ENCODE data around the gene FOXC1. TPM values are rescaled to one million over a fixed set of nuclear protein-coding genes. Genes with fewer than 3 reads are reported as not detected.

The FOXC1 gene
- total and polyA plus RNA-seq, 2 donors, result 3.7 to 17.3 TPM

GRCh38 chr6:1587977-1588376 lies 21.7 kb upstream of the FOXC1 start:
- no peaks in the 10 kb centered on the region for H3K36me3 ChIP-seq (ENCODE audit: control insufficient read depth in 2 of 2, insufficient read depth in 2 of 2, low read length in 1 of 2)
- H3K27ac ChIP-seq (ENCODE audit: low read depth in 1 of 2, low read length in 1 of 2), result no peak overlapping the region
- H3K9me3 ChIP-seq (ENCODE audit: control insufficient read depth in 2 of 2, insufficient read depth in 1 of 2, low read length in 1 of 2), result no peaks in the 10 kb centered on the region
- WGBS, result 96% methylated on average over 12 of the region's 12 CpGs
- no peak for DNase-seq (ENCODE audit: low read depth in 6 of 9, low spot score in 9 of 9)
- no peak overlapping the region for H3K4me3 ChIP-seq (ENCODE audit: low read length in 2 of 2)
- H3K27me3 ChIP-seq (ENCODE audit: control insufficient read depth in 2 of 2, insufficient read depth in 1 of 2, low read length in 1 of 2), result peaks cover 0 to 18% of the 10 kb centered on the region in 2 donors
- H3K4me1 ChIP-seq (ENCODE audit: control insufficient read depth in 2 of 2, insufficient read depth in 2 of 2, low read length in 2 of 2), result no peaks in the 10 kb centered on the region

DNA sequence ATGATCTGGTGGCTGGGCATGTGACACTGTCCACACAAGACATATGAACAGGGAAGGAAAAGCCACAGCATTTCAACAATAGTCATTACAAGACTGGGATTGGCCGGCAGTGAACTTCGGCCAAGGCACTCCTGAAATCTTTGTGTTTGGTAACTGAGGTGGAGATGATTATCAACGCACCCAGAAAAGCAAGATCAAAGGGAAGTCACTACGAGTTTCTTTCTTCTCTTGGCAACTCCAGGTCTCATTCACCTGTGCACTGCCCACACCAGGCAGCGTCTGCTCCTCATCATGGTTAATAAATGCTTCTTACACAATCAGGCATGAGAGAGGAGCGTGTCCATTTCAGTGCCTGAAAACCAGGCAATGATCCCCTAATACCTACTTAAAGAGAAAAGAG lies 20.5 kb upstream of the FOXC1 start:
- H3K27me3 ChIP-seq (ENCODE audit: control insufficient read depth in 2 of 2, insufficient read depth in 1 of 2, low read length in 1 of 2), result peaks cover 0 to 30% of the 10 kb centered on the region in 2 donors
- 93% methylated on average over 6 of the region's 6 CpGs for WGBS
- no peaks in the 10 kb centered on the region for H3K9me3 ChIP-seq (ENCODE audit: control insufficient read depth in 2 of 2, insufficient read depth in 1 of 2, low read length in 1 of 2)
- H3K4me3 ChIP-seq (ENCODE audit: low read length in 2 of 2), result no peak overlapping the region
- no peak for DNase-seq (ENCODE audit: low read depth in 6 of 9, low spot score in 9 of 9)
- no peak overlapping the region for H3K27ac ChIP-seq (ENCODE audit: low read depth in 1 of 2, low read length in 1 of 2)
- H3K36me3 ChIP-seq (ENCODE audit: control insufficient read depth in 2 of 2, insufficient read depth in 2 of 2, low read length in 1 of 2), result no peaks in the 10 kb centered on the region
- no peaks in the 10 kb centered on the region for H3K4me1 ChIP-seq (ENCODE audit: control insufficient read depth in 2 of 2, insufficient read depth in 2 of 2, low read length in 2 of 2)

DNA sequence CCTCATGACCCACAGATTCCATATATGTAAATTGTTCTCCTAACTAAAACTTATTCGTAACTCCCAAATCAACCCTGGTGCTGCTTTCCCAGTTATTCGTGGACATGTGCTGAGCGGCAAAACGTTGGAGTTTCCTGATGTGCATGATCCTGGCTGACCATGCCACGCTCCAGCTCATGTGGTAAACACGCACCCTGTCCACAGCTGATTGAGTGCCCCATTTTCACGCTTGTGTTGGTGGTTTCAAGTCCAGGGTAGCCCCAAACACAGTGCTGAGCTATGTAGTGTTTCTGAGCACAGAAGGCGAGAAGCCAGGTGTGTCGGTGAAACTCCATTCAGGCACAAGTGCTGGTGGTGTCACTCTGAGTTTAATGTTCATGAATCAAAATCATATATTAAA lies 19.1 kb upstream of the FOXC1 start:
- Histone ChIP-seq H3K4me1 (ENCODE audit: control insufficient read depth in 2 of 2, insufficient read depth in 2 of 2, low read length in 2 of 2) (peaks cover 0 to 3% of the 10 kb centered on the region in 2 donors), H3K36me3 (ENCODE audit: control insufficient read depth in 2 of 2, insufficient read depth in 2 of 2, low read length in 1 of 2) (no peaks in the 10 kb centered on the region), H3K27ac (ENCODE audit: low read depth in 1 of 2, low read length in 1 of 2) (no peak overlapping the region), H3K27me3 (ENCODE audit: control insufficient read depth in 2 of 2, insufficient read depth in 1 of 2, low read length in 1 of 2) (peaks cover 3 to 40% of the 10 kb centered on the region in 2 donors), H3K4me3 (ENCODE audit: low read length in 2 of 2) (no peak overlapping the region), H3K9me3 (ENCODE audit: control insufficient read depth in 2 of 2, insufficient read depth in 1 of 2, low read length in 1 of 2) (no peaks in the 10 kb centered on the region)
- 95% methylated on average over 9 of the region's 9 CpGs for WGBS
- no peak for DNase-seq (ENCODE audit: low read depth in 6 of 9, low spot score in 9 of 9)

DNA sequence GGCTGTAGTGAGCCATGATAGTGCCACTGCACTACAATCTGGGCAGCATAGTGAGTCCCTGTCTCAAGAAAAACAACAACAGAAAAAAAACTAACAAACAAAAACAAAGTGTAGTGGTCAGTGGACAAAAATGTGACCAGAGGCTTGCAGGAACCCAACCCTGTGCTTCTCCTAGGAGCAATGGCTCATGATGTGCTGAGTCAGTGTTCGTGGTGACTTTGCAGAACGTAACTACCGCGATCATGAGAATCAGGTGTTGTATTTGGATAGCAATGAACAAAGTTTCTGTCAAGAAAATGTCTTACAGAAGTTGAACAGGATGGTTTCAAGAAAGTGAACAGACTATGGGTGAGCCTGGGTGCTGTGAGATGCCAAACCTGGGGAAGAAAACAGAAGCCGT lies 18.5 kb upstream of the FOXC1 start:
- no peak for DNase-seq (ENCODE audit: low read depth in 6 of 9, low spot score in 9 of 9)
- 63% methylated on average over 5 of the region's 5 CpGs for WGBS

GRCh38 chr6:1591926-1592325 lies 17.8 kb upstream of the FOXC1 start:
- Histone ChIP-seq H3K36me3 (ENCODE audit: control insufficient read depth in 2 of 2, insufficient read depth in 2 of 2, low read length in 1 of 2) (no peaks in the 10 kb centered on the region), H3K9me3 (ENCODE audit: control insufficient read depth in 2 of 2, insufficient read depth in 1 of 2, low read length in 1 of 2) (no peaks in the 10 kb centered on the region), H3K27ac (ENCODE audit: low read depth in 1 of 2, low read length in 1 of 2) (no peak overlapping the region), H3K4me1 (ENCODE audit: control insufficient read depth in 2 of 2, insufficient read depth in 2 of 2, low read length in 2 of 2) (peaks cover 0 to 4% of the 10 kb centered on the region in 2 donors), H3K27me3 (ENCODE audit: control insufficient read depth in 2 of 2, insufficient read depth in 1 of 2, low read length in 1 of 2) (peaks cover 8 to 52% of the 10 kb centered on the region in 2 donors), H3K4me3 (ENCODE audit: low read length in 2 of 2) (no peak overlapping the region)
- DNase-seq (ENCODE audit: low read depth in 6 of 9, low spot score in 9 of 9), result no peak
- WGBS, result 94% methylated on average over 6 of the region's 6 CpGs

More for the DNA sequence above, 18.5 kb upstream of the FOXC1 start:
- Histone ChIP-seq H3K27ac (ENCODE audit: low read depth in 1 of 2, low read length in 1 of 2) (no peak overlapping the region), H3K36me3 (ENCODE audit: control insufficient read depth in 2 of 2, insufficient read depth in 2 of 2, low read length in 1 of 2) (no peaks in the 10 kb centered on the region), H3K4me3 (ENCODE audit: low read length in 2 of 2) (no peak overlapping the region), H3K4me1 (ENCODE audit: control insufficient read depth in 2 of 2, insufficient read depth in 2 of 2, low read length in 2 of 2) (peaks cover 0 to 4% of the 10 kb centered on the region in 2 donors), H3K27me3 (ENCODE audit: control insufficient read depth in 2 of 2, insufficient read depth in 1 of 2, low read length in 1 of 2) (peaks cover 3 to 45% of the 10 kb centered on the region in 2 donors), H3K9me3 (ENCODE audit: control insufficient read depth in 2 of 2, insufficient read depth in 1 of 2, low read length in 1 of 2) (no peaks in the 10 kb centered on the region)

- no peak for DNase-seq (ENCODE audit: low read depth in 6 of 9, low spot score in 9 of 9)
- WGBS, result 96% methylated on average over 8 of the region's 8 CpGs
- Histone ChIP-seq H3K4me1 (ENCODE audit: control insufficient read depth in 2 of 2, insufficient read depth in 2 of 2, low read length in 2 of 2) (peaks cover 0 to 4% of the 10 kb centered on the region in 2 donors), H3K4me3 (ENCODE audit: low read length in 2 of 2) (no peak overlapping the region), H3K27me3 (ENCODE audit: control insufficient read depth in 2 of 2, insufficient read depth in 1 of 2, low read length in 1 of 2) (peaks cover 12 to 61% of the 10 kb centered on the region in 2 donors), H3K9me3 (ENCODE audit: control insufficient read depth in 2 of 2, insufficient read depth in 1 of 2, low read length in 1 of 2) (no peaks in the 10 kb centered on the region), H3K36me3 (ENCODE audit: control insufficient read depth in 2 of 2, insufficient read depth in 2 of 2, low read length in 1 of 2) (no peaks in the 10 kb centered on the region), H3K27ac (ENCODE audit: low read depth in 1 of 2, low read length in 1 of 2) (no peak overlapping the region)
Observed at GRCh38 chr6:1592852-1593251, 16.9 kb upstream of the FOXC1 start.

- peaks cover 0 to 4% of the 10 kb centered on the region in 2 donors for H3K4me1 ChIP-seq (ENCODE audit: control insufficient read depth in 2 of 2, insufficient read depth in 2 of 2, low read length in 2 of 2)
- no peak overlapping the region for H3K4me3 ChIP-seq (ENCODE audit: low read length in 2 of 2)
- 83% methylated on average over 20 of the region's 20 CpGs for WGBS
- no peak for DNase-seq (ENCODE audit: low read depth in 6 of 9, low spot score in 9 of 9)
- H3K36me3 ChIP-seq (ENCODE audit: control insufficient read depth in 2 of 2, insufficient read depth in 2 of 2, low read length in 1 of 2), result no peaks in the 10 kb centered on the region
- no peak overlapping the region for H3K27ac ChIP-seq (ENCODE audit: low read depth in 1 of 2, low read length in 1 of 2)
- no peaks in the 10 kb centered on the region for H3K9me3 ChIP-seq (ENCODE audit: control insufficient read depth in 2 of 2, insufficient read depth in 1 of 2, low read length in 1 of 2)
- H3K27me3 ChIP-seq (ENCODE audit: control insufficient read depth in 2 of 2, insufficient read depth in 1 of 2, low read length in 1 of 2), result peaks cover 15 to 66% of the 10 kb centered on the region in 2 donors
Observed at GRCh38 chr6:1593286-1593957, 16.3 kb upstream of the FOXC1 start.

GRCh38 chr6:1593958-1594314 lies 15.8 kb upstream of the FOXC1 start:
- no peaks in the 10 kb centered on the region for H3K9me3 ChIP-seq (ENCODE audit: control insufficient read depth in 2 of 2, insufficient read depth in 1 of 2, low read length in 1 of 2)
- H3K4me1 ChIP-seq (ENCODE audit: control insufficient read depth in 2 of 2, insufficient read depth in 2 of 2, low read length in 2 of 2), result peaks cover 0 to 4% of the 10 kb centered on the region in 2 donors
- no peak for DNase-seq (ENCODE audit: low read depth in 6 of 9, low spot score in 9 of 9)
- no peak overlapping the region for H3K4me3 ChIP-seq (ENCODE audit: low read length in 2 of 2)
- 84% methylated on average over 22 of the region's 22 CpGs for WGBS
- H3K27ac ChIP-seq (ENCODE audit: low read depth in 1 of 2, low read length in 1 of 2), result no peak overlapping the region
- peaks cover 20 to 72% of the 10 kb centered on the region in 2 donors for H3K27me3 ChIP-seq (ENCODE audit: control insufficient read depth in 2 of 2, insufficient read depth in 1 of 2, low read length in 1 of 2)
- no peaks in the 10 kb centered on the region for H3K36me3 ChIP-seq (ENCODE audit: control insufficient read depth in 2 of 2, insufficient read depth in 2 of 2, low read length in 1 of 2)

DNA sequence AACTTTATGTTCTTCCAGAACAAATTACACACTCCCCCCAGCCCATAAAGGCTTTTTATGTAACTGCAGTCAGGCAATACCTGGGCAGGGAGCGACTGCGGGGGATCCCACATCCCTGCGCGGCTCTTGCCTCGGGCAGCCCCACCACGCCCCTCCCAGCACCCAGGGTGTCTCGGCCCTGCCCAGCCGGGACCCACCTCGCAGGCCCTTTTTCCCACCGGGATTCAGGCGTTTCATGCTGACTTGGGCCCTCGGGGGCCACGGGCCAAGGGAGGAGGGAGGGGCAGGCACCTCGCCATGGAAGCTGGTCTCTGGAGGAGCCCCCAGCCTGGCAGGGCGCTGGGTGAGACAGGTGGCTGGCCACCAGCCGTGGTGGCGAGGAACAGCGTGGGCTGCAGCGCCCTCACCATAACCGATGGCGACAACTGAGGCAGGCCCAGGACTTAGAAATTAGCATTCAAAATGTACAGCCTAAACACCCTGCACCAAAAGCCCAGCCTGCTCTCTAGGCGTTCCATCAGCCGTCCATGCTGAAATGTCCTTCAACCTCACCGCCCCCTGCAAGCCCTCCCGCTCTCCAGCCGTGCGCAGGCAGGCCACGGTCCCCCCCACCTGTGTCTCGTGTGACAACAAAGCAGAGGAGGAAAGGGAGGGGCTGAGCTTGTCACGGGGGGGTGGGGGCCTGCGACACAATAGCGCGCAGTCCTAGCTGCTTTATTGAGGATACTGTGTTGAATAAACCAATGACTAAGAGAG lies 15.1 kb upstream of the FOXC1 start:
- Histone ChIP-seq H3K27ac (ENCODE audit: low read depth in 1 of 2, low read length in 1 of 2) (no peak overlapping the region), H3K4me1 (ENCODE audit: control insufficient read depth in 2 of 2, insufficient read depth in 2 of 2, low read length in 2 of 2) (peaks cover 0 to 4% of the 10 kb centered on the region in 2 donors), H3K4me3 (ENCODE audit: low read length in 2 of 2) (no peak overlapping the region), H3K27me3 (ENCODE audit: control insufficient read depth in 2 of 2, insufficient read depth in 1 of 2, low read length in 1 of 2) (peaks cover 25 to 77% of the 10 kb centered on the region in 2 donors), H3K9me3 (ENCODE audit: control insufficient read depth in 2 of 2, insufficient read depth in 1 of 2, low read length in 1 of 2) (no peaks in the 10 kb centered on the region), H3K36me3 (ENCODE audit: control insufficient read depth in 2 of 2, insufficient read depth in 2 of 2, low read length in 1 of 2) (no peaks in the 10 kb centered on the region)
- no peak for DNase-seq (ENCODE audit: low read depth in 6 of 9, low spot score in 9 of 9)
- 86% methylated on average over 33 of the region's 33 CpGs for WGBS

Measured in thymus (tissue), 11 donors.